GM18502 (cell line): ENCODE data around the gene TNN.

Source experiments
- ATAC-seq: cut with Tn5 transposase; IDR thresholded peaks from one replicate; pipeline ENCODE4 v1.9.1; 2021; ENCODE audit warnings: mild to moderate bottlenecking; ENCODE audit not compliant: unreplicated experiment, poor library complexity

Gene TNN

GRCh38 chr1:175171036-175171913, 103.6 kb downstream of the TNN start:
- ATAC-seq, result no peak

- no peak for ATAC-seq
Observed at GRCh38 chr1:175172503-175172902, 104.9 kb downstream of the TNN start.

- ATAC-seq, result no peak
Observed at GRCh38 chr1:175173531-175173930, 105.9 kb downstream of the TNN start.

GRCh38 chr1:175174309-175175102, 106.9 kb downstream of the TNN start:
- peak; percentile 78 for ATAC-seq

- ATAC-seq, result no peak
Observed at GRCh38 chr1:175176246-175176645, 108.6 kb downstream of the TNN start.

- ATAC-seq, result no peak
Observed at GRCh38 chr1:175178056-175178455, 110.4 kb downstream of the TNN start.

- ATAC-seq, result no peak
Observed at GRCh38 chr1:175178456-175178855, 110.8 kb downstream of the TNN start.

GRCh38 chr1:175179837-175180590, 112.4 kb downstream of the TNN start:
- ATAC-seq, result no peak

- ATAC-seq, result no peak
Observed at GRCh38 chr1:175182201-175182746, 114.6 kb downstream of the TNN start.

GRCh38 chr1:175183586-175183985, 116.0 kb downstream of the TNN start:
- ATAC-seq, result no peak

GRCh38 chr1:175185903-175186302, 118.3 kb downstream of the TNN start:
- ATAC-seq, result no peak

- ATAC-seq, result no peak
Observed at GRCh38 chr1:175186433-175187160, 119.0 kb downstream of the TNN start.

GRCh38 chr1:175188936-175189335, 121.3 kb downstream of the TNN start:
- peak; percentile 66 for ATAC-seq

GRCh38 chr1:175191659-175192058, 124.0 kb downstream of the TNN start:
- ATAC-seq, result no peak

GRCh38 chr1:175192111-175192629, 124.5 kb downstream of the TNN start:
- ATAC-seq, result no peak

- peak; percentile 56 for ATAC-seq
Observed at GRCh38 chr1:175192630-175193526, 125.2 kb downstream of the TNN start, which contains the start of gene KIAA0040. TSS of gene KIAA0040 (minus strand) at chr1:175192776. CDS start at chr1:175161013, 31,763 bp downstream.

GRCh38 chr1:175193527-175193910, 125.9 kb downstream of the TNN start:
- no peak for ATAC-seq

GRCh38 chr1:175195281-175195680, 127.6 kb downstream of the TNN start:
- ATAC-seq, result no peak
